ENCODE measurements around the gene LHX4.

Gene LHX4

DNA sequence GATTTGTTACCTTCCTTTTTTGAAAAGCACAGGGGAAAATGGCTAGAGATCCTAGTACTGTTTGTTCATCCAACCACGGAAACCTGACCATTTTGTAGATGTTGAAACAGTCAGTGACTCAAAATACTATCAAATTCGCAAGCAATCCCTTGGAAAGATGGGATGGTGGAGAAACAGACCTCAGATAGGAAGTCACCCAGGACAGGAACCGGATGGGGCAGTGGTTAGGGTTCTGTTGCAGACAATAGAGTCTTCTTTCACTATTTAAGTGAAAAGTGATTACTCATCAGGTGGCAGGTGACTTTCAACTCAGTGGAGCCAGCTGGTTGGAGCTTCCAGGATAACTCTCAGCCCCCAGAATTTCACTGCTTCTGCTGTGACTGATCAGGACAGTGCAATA lies 17.0 kb downstream of the LHX4 start:
- no peak for FAIRE-seq

DNA sequence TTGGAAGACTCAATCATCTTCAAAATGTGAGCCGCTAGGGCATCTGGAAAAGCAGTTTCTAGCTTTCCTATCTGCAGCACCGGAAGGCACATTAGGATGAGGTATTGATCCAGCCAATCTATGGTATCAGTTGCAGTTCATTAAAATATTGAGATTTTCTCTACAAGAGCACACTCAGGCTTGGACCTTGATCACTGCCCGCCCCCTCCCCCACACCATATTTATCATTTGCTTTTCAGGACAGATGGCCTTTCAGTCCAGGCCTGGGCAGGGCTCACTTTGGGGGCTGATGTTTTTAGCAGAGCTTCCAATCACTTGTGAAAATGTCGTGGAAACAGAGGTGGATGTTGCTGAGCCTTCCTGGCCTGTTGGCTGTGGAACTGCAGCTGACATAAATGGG lies 17.5 kb downstream of the LHX4 start:
- no peak for FAIRE-seq

DNA sequence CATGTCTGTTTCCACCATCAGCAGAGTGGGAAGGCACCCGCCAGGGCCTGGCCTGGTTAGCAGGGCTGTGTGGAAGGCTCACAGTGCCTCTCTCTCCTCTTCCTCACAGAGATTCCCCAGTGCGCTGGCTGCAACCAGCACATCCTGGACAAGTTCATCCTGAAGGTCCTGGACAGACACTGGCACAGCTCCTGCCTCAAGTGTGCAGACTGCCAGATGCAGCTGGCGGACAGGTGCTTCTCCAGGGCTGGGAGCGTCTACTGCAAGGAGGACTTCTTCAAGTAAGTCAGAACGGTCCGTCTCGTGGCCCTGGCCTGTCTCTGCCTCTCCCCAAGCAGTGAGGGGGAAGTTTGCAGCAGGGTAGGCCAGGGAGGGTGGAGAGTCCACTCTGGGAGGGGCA lies 18.1 kb downstream of the LHX4 start:
- no peak for FAIRE-seq

DNA sequence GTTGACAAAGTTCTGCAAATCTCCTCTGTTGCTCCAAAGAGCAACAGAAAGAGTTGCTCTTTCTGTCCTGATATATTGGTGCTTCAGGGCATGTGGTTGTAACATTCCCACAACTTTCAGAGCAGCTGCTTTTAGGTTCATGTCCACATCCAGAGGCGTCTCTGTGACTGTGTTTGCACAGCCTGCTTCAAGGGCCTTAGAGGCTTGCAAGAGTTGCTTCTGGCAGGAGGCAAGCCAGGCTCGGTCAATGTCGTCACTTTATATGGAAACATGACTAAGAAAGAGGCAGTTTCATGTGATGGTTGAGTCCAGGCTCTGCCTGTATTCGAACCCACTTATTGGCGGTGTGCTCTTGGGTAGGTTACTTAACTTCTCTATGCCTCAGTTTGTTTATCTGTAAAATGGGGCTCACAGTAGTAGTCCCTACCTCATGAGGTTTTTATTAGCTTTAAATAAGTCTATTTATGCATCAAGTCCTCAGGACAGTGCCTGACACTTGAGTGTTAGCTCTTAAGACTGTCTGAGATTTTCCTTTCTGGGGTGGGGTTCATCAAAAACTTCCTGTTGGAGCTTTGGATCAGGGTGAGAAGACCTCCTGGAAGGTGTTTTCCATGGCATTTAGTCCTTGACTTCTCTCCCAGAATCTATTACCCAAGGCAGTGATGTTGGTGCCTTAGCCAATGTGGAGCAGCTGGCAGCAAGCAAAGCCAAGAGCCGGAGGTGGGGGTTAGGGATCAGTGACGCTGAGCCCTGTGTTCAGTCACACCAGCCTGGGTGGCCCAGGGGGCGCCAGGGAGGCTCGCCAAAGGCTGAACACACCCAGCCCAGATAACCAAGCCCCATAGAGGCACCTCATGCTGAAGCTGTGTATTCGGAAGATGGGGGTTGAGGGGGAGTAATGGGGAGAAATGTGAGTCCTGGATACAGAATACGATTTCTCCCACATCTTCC lies 18.9 kb downstream of the LHX4 start:
- no peak for FAIRE-seq

DNA sequence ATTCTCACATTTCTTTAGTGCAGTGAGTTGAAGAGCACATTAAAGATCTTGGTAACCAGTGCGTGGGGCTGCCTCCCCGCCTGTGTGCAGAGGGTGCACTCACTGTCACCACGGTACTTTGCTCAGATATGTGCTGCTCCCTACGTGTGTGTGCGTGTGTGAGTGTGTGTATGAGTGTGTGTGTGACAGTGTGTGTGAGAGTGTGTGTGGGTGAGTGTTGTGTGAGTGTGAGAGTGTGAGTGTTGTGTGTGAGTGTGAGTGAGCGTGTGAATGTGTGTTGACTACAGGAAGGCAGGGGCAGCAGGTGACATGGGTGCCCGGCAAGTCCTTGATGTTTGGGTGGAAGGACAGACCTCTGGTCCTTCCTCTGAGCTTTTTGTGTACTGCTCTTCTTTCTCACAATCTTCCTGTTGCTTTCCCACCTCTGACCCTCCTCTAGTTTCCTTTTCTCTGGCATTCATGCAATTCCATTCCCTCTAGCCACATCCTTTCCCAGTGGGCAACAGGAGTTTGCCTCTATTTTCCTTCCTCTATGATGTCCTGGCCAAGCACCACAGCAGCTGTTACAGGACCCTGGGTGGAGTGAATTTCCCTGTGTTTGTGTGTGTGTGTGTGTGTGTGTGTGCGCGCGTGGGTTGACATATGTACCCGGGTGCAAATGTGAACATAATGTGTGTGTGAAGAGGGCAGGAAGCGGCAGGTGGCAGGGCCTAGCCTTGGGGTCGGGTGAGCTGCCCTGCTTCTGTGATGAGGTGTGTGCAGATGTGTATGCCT lies 19.8 kb downstream of the LHX4 start:
- no peak for FAIRE-seq

DNA sequence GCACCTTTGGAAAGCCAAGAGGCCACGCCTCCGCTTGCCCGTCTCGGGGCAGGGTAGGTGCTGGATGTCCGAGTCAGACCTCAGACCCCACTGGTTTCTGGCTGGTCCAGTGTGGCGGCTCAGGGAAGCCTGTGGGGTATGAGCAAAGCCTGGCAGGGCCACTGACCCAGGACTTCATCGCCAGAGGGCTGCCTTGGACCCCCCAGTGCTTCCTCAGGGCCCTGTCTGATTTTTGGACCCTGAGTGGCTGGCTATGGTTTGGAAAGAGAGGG lies 20.4 kb downstream of the LHX4 start:
- no peak for FAIRE-seq

DNA sequence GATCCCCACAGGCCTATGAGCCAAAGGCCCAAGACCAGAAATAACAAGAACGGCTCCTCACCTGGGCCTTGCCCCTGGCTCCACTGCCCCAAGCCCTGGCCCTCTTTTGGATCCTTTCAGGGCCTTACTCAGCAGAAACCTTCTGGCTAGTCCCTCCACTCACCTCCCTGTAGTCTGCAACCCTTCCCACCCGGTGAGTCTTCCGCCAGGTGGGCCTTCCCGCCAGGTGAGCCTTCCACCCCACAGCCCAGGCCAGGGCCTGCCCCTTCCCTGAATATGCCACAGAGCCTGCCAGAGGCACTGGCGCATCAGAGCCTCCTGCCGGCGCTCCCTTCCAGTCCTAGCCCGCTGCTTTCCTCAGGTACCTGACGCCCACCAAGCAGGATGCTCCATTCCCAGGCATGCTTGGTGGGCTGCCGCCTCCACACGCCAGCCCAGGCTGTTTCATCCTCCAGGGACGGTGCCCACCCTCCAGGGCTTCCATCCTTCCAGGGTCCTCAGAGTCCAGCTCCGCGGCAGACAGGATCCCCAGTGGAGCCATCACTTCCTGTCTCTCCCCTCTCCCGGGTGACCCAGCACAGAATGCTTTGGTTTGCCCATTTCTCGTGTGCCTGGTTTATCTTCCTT lies 20.9 kb downstream of the LHX4 start:
- no peak for FAIRE-seq

DNA sequence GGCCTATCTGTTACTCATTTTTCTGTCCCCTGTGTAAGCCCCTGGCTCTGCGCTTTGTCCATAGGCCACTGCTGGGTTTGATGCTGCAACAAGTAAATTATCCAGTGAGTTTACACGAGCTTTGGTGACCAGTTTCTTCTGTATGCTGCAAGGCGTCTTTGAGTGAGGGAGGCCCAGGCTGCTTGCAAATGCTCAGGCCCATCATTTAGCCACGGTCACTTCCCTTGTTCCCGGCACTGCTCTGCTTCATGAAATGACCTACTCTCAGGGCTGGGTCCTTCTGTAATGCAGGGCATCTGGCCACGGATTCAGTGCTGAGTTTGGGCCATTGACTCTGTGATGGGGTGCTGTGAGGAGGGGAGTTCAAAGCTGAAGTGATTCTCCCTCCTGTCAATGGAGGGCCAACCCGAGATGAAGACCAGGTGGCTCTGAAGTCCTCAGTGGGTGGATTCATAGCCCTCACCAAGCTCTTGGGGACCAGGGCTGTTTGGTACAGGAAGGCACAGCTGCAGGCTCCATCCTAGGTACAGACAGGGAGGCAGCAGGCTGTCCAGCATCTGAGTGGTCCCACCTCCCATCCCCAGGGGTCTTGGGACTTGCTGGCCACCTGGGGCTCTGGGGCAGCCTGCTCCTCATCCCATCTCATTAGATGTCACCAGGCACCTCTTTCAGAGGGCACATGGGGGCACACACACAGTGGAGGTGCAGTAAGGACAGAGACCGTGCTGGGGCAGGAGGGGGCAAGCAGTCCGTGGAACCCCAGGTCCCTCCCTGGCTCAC lies 21.7 kb downstream of the LHX4 start:
- no peak for FAIRE-seq

DNA sequence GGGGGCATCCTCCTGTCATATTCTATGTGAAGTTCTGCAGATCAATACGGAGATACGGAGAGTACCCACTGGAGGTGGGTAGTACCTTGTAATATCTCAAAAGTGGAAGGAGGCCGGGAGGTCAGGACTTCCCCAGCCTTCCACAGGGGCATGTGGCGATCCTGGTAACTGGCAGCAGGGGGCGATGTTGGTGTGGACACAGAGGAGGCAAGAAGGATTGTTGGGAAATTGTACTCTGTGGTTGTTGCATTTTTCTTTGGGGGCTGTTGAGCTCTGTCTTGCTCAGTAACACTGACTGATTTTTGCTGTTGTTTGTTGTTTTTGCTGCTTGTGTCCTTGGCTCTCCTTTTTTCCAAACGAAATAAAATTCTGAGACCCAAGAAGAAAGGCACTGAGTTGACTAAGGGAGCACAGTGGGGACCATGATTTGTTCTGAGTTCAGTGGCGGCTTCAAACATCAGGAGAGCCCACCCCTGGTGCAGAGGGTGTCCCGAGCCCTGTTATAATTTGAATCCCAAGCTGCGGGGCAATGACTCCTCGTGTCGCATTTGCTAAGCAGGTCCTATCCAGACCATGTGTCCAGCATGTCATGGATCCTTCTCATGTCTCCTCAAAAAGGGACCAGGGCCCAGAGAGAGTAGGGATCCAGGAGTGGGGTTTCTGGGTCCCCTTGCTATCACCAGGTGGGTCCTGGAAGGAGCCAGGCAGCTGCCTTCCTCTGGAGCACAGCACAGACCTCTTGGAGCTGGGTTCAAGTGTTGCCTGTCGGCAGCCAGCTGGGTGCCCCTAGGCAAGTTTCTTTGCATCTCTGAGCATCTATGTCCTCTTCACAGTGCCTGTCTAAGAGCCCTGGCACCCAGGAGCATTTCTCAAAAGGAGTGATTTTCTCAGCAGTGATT lies 22.8 kb downstream of the LHX4 start:
- no peak for FAIRE-seq

DNA sequence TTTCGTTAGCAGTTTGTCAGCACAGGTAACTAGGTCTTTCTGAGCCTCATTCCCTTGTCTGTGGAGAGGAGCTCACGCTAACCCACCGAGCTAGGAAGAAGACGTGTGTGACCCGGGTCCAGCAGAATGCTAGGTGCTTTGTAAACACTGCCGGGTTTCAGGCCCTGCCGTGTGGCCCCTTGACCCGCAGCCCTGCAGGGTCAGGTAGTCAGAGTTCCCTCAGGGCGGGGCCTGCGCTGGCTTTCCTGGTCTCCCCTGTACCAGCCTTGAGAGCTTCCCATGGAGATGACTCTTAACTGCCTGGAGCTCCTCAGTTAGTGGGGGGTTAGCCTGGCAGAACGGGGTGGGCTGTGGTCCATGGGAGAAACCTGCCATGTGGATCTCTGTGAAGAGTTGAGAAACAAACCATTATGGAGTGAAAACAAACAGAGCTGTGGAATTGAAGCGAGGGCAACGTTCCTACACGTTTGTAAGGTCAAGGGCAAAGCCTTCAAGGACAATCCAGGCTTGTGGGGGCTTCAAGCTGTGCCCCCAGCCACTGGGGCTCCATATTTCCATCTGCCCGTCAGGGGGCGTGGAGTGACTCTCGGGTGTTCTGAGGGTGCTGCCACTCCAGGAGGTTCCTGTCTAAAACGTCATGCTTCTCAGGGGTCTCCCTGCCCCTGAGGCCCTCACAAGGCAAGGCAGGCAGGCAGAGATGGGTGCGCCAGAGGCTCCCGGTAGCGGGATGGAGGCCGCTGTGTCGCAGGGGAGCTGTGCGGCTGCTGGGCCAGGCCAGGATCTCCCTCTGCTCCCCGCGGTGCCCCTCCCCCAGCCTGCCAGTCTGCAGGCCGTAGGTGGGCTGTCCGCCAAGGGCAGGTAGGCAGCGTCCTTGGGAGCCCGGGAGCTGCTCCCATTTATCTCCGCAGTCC lies 23.8 kb downstream of the LHX4 start:
- FAIRE-seq: no peak

DNA sequence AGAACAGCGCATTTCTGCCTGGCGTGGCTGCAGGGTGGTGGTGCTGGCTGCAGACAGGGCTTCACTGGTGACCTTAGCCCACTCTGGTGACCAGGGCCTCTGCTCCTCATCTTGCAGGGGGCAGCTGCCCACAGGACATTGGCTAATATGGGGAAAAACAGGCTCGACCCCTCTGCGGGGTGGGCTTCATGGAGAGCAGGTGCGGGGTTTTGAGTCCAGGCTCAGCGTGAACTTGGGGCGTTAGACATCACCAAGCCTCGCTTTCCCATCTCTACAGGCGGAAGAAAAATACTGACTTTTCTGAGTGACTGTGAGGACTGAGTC lies 24.4 kb downstream of the LHX4 start:
- FAIRE-seq: no peak

DNA sequence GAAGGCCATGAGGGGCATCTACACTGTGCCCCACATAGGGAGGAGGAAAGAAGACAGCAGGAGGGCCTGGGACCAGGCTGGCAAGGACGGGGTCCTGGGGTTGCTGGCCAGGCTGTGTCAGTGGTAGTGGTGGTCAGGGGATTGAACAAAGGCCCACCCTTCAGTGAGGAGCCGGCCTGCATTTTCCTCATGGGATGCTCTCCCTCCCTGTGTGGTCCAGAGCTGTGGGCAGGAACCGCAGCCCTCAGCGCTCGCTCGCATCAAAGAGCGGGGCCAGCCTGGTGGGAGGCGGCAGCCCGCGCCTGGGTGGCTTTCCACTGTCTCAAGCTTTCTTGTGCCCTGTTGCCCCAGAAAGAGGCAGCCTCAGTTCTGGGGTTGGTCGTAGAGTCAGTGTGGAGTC lies 24.8 kb downstream of the LHX4 start:
- FAIRE-seq: no peak

DNA sequence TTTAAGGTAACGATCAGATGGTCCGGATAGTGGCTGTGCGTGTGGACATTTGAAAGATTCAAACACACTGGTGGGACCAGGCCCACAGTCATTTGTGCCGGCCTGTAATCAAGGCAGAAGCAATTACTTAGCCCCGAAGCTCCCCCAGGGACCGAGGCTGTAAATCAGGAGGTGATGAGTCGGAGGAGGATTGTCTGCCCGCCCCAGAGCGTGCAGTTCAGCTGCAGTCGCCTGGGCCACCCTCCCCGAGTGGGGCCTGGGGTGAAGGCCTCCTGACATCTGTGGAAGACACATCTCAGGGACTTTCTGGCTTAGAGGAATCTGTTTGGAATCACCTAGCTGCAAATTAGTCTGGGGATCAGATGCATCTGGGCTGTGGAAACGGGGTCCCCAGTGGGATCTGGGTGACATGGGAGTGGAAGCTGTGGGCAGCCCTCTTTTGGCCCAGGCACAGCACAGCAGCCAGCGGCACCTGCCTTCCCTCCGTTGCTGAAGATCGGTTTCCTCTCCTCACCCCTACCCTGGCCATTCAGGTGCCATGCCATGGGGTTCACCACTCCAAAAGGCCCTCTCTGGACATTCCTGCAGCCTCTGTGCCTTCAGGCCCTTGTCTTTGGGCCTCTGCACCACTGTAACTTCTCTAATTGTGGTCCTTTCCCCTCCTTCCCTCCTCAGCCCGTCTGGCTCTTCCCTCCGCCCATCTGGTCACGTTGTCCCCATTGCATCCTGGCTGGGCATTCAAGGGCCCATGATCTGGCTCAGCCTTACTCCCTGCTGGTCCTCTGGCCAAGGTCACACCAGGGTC lies 25.7 kb downstream of the LHX4 start:
- FAIRE-seq: no peak

DNA sequence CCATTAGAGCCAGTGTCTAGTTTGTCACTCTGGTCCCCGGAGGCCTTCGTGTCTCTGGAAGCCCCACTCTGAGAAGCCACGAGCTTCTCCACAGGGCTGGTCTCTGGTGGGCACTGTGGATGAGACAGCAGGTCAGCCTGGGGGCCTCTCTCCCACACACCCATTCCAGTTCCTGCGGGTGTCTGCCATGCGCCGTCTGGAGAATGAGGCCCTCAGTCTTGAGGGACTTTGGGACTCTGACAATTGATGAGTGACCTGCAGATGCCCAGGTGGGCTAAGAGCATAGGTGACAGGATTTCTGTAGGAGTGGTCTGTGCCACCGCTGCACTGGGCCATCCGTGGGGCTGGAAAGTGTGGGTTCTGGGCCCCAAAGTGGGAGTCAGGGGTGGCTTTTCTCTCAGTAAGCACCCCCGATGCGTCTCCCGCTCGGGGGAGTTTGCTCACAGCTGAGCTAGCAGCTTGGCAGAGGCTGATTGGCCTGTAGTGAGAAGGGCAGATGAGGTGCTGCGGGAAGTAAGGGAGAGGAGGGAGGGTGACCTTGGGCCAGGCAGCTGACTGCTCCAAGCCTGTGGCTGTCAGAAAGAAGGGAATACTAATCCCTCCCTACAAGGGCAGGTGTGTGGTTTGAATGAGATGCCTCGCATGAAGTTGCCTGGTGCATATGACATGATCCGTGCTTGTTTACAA lies 26.4 kb downstream of the LHX4 start:
- no peak for FAIRE-seq

DNA sequence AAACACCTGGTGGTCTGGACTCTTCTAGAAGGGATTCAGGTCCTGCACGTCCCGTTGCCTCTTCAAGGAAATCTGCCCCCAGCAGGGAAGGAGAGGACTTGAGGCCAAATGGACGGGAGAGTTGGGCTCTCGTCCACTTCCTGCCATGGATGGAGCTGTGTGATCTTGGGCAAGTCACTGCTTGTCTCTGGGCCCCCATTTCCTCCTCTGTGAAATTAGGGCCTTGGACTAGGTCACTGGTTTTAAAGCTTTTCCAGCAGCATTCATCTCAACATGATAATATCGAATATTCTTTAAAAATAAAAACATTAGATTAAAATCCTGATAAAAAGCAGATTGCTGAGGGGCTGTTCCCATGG lies 26.9 kb downstream of the LHX4 start:
- FAIRE-seq: no peak

DNA sequence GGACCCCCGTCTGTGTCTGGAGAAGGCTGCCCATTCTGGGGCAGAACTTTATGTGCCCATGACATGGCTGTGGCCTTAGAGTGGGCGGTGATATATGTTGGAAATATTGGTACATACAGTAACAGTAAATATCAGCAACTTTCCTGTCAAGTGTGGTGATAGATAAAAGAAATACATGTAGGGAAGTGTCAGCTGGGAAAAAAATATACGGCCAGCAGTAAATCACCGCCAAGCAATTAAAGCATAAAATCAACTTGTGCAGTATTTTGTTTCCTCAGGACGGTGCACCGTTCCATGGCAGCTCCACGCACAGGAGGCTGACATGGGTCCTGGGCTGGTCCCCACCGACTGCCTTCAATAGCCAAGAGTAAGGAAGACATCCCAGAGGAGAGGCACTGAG lies 27.4 kb downstream of the LHX4 start:
- no peak for FAIRE-seq

DNA sequence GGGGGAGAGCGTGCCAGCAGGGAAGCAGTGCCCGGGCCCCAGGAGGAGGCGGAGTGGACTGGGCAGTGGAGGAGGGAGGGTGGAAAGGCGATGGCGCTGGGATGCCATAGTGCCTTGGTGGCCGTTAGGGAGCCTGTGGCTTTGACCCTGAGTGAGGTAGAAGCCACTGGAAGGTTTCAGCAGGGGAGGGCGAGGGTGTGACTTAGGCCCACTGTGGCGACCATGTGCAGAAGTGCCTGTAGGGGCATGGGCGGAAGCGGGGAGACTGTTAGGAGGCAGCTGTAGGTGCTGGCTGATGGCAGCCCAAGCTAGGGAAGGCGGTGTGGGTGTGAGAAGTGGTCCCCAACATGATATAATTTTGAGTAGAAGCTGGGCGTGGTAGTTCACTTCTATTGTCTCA lies 28.2 kb downstream of the LHX4 start:
- no peak for FAIRE-seq

DNA sequence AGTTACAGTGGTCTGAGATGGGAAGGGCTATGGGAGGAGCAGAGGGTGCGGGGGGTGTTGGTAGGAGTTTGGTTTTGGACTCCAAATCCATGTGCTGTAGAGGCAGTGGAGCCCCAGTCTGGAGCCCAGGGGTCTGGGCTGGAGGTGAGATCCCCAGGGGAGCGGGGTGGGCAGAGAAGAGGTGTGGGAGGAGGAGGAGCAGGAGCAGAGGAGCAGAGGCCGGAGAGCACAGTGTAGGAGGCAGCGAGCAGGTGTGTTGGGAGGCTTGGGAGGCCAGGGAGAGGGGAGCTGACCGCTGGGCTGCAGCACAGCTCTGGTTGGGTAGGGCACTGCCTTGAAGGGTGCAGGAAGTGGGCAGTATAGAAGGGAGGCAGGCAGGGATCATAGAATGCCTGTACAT lies 28.9 kb downstream of the LHX4 start:
- no peak for FAIRE-seq
